CD4-positive, alpha-beta T cell treated with Interferon gamma for 1 hour (primary cell): ENCODE measurements around the gene CNOT8.
"Not testable (repeated sequence)": the region's sequence is repeated elsewhere in the genome, so short reads cannot be mapped to it uniquely, and the experiment has no call there.

Source experiments
- DNase-seq: peaks from one replicate; pipeline ENCODE4 v3.0.0-alpha.2; 2020

The CNOT8 gene

GRCh38 chr5:154858297-154858971 is at the start of gene CNOT8:
CNOT8 (plus strand) TSS chr5:154858627; CDS start chr5:154863279, 4,652 bp downstream.
- DNase-seq: peak; percentile 97

GRCh38 chr5:154811239-154811638 is 47.2 kb upstream of the CNOT8 start:
- no peak for DNase-seq

- DNase-seq: peak; percentile 64
Observed at GRCh38 chr5:154811653-154812465, 46.6 kb upstream of the CNOT8 start.

- DNase-seq: no peak
Observed at GRCh38 chr5:154813158-154813557, 45.3 kb upstream of the CNOT8 start.

- DNase-seq: peak; percentile 49
Observed at GRCh38 chr5:154813736-154814135, 44.7 kb upstream of the CNOT8 start.

DNA sequence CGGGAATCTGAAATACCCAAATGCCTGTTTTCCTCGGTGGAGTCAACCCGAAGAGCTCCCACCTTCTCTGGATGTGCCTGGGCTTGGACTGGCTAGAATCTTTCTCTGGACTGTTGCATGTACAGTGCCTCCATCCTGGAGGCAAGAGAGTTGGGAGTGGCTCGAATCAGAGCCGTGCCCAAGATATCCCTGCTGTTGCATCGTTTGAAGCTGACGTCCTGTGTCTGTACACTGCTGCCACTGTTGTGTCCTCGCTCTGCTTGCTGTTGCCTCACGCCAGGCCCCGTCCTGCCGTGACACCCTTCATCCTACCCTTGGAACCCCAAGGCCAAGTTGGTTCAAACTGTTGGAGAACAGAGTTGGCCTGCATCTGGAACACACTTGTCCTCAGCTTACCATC is 43.4 kb upstream of the CNOT8 start:
- no peak for DNase-seq

DNA sequence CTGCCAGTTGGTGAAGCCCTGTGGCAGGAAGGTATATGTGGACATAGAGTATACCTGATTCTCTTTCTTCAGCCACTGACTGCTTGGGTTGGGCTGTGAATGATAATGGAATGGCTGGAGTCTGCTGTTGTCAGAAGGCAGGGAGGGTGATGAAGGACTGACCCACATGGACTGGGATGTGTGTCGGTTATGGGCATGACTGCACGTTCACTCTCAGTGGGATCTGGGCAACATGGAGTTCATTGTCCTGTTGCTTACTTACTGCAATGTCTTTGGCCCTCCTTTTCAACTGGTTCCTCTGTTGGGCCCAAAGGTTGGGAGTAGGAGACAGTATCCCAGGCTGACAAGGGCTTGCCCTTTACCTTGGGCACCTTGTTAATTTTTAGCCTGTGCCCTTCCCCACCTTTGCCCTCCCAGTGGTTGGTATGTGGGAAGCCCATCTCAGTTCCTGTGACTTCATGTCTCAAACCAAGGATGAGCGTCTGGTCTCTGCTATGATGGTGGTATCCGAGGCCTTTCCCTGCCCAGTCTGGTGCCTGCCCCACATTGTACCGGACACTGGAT is 42.7 kb upstream of the CNOT8 start:
- no peak for DNase-seq

GRCh38 chr5:154816891-154817492 is 41.4 kb upstream of the CNOT8 start:
- no peak for DNase-seq

GRCh38 chr5:154817815-154818214 is 40.6 kb upstream of the CNOT8 start:
- DNase-seq: no peak

DNA sequence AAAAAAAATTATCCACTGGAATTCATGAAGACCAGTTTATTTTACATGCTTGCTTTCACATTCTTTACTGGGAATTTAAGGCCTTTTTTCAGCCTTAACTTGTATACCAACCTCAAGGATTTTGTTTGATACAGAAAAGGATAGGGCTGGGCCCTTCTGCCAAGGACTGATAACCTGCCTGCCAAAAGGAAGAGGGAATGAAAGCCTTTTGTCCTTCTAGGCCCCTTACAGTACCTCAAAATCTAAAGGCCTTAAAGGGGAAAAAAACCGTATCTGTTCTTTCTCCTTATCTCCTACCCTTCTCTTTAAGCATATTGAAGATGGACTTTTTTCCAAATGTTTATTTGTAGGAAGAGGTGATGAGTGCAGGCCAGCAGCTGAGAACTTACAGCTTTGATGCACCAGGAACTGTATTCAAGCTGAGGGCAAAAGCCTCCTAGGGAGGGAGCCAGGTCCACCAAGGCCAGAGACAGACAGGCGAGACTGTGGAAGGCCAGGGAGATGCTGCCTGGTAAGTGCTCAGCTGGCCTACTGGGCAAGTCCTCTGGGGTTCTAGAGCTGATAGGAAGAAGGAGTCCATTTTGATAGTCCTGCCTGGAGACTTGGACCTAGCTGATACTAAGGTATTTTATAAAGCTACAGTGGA is 39.8 kb upstream of the CNOT8 start:
- DNase-seq: no peak

DNA sequence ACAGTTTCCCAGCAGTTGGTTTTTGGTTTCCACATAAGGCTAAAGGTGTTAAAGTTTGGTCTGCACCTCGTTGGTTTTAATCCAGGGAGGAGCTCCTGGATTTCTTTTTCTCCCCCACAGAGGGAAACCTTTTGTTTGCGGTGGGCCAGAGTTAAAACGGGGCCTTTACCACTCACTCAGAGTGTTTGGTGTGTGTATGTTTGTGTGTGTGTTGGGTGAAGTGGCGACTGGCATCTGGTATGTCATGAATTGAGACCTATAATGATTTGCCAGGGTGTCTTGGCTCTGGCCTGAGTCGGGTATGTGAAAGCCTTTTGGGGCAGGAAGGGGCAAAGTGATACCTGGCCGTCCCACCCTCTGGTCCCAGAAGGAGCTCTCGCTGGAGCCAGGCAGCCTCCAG is 38.9 kb upstream of the CNOT8 start:
- no peak for DNase-seq

DNA sequence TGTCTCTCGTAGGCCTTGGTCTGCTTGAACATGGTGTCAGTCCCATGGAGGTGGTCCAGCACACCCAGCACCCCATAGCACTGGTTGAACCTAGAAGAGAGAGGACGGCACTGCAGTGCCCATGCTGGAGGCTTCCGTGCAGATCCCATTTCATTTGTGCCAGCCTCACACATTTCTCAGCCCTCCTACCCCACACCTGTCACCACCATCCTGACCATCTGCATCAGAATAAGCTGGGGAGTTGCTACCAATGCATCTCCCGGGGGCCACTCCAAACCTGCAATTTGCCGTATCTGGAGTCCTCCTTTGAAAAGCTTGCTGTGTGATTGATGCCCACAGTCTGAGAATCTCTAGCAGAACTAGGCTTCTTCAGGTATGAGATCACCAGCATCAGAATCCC is 38.0 kb upstream of the CNOT8 start:
- DNase-seq: no peak

DNA sequence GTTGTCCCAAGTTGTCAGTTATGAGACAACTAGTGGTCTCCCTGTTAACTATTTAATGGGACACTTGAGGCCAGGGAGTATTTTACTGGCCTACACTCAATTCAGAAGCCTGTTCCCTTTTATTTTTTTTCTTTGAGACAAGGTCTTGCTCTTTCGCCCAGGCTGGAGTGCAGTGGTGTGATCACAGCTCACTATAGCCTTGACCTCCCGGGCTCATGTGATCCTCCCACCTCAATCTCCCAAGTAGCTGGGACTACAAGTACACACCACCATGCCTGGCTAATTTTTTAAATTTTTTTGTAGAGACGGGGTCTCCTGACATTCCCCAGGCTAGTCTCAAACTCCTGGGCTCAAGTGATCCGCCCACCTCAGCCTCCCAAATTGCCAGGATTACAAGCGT is 35.5 kb upstream of the CNOT8 start:
- DNase-seq: not testable (repeated sequence)

DNA sequence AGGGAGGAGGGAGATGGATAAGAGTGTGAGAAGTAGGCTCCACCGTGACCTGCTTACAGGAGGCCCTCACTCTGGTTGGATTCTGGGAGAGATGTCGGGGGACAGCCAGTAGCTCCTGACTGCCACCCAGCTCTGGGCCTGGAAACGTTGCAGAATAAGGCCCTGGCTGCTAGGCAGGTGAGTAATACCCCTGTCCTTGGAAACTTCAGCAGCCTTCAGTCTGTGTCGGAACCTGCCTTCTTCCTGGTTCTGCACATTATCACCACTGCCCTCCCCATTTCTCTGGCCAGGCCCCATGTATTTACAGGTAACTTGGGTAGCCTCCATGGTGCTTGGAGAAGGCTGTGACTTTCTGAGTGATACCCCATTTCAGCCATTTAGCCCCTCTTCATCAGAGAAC is 34.8 kb upstream of the CNOT8 start:
- no peak for DNase-seq

DNA sequence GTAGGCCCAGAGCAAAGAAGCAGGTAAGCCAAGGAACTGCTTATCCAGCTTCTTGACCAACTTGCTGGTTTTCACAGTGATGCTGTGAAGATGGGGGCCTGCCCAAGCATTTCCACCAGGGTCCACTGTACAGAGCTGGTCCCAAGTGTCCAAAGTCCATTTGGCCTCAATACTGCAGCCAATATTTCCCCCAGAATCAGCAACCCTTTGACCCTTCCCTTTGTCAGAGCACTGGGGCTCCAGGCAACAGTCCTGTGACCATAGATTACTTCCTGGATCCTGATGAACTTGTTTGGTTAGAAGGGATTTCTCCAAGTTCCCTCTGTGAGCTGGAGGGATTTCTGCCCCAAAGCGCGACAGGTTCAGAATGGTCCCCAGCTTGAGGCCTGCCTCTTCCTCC is 34.4 kb upstream of the CNOT8 start:
- no peak for DNase-seq

- no peak for DNase-seq
Observed at GRCh38 chr5:154829181-154829588, 29.2 kb upstream of the CNOT8 start.

DNA sequence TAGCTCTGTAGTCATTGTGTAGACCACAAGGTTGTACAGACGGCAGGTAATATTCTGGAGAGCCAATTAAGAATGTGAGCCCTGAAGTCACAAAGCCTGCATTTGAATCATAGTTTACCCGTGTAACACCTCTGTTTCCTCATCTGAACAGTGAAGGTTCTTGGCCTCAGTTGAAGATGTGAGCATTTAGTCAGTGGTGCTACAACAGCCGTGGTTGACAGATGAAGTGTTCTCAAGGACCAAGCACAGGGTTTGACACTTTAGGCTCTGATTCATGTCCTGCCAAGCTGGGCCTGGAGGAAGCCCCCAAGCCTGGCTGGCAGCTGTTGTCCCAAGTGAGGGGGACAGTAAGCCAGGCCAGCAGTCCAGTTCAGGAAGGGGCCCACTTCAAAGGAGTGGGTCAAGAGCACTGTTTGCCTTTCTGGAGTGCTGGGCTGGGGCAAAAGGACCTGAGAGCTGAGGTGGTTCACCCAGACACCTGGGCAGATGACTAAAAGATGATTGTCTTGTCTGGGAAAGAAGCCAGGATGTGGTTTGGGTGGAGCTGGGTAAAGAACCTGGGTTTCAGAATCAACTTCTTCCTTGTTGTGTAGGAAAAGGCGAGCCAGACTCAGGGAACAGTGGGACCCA is 28.7 kb upstream of the CNOT8 start:
- no peak for DNase-seq

DNA sequence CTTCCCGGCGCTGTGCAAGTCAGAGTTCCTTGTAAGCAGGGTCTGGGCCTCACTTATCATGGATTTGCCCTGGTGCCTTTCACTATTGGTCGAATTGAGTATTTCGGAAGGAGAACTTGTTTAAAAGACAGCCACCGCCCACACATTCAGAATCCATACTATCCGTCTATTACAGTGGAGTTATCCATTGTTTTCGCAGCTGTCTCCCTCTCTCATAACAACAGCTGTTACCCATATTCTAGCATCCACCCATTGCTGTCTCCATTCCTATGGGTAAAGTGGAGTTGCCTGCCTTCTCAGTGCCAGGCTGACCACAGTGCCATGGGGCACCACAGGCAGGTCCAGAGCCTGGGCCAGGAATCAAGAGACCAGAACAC is 28.2 kb upstream of the CNOT8 start:
- no peak for DNase-seq

DNA sequence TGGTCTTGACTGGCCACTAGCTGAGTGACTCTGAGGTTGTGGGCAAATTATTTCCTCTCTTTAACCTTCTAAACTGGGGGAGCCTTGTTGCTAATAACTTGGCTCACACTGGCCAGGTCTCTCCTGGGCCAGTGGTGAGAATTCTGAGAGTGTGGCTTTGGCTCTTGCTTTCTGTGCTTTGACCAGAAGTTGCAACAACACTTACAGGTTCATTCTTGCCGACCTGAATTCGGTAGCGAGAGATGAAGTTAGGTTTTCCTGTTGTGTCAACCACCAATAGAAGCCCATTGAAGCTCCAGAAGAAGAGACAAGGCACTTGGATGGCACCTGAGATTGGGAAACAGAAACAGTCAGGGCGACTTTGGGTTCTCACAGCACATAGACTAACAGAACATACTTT is 27.8 kb upstream of the CNOT8 start:
- no peak for DNase-seq

DNA sequence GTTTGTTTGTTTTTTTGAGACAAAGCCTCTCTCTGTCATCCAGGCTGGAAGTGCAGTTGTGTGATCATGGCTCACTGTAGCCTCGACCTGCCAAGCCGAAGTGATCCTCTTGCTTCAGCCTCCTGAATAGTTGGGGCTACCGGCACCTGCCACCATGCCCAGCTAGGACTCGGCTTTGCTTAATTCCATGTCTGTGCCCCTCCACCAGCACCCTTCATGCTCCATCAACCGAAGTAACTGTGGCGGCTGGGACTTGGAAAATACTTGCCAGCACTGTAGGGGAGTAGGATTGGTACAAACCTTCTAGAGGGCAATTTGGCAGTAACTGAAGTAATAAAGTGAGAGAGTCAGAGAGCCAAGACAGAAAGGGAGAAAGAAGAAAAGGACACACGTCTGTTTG is 27.0 kb upstream of the CNOT8 start:
- no peak for DNase-seq

DNA sequence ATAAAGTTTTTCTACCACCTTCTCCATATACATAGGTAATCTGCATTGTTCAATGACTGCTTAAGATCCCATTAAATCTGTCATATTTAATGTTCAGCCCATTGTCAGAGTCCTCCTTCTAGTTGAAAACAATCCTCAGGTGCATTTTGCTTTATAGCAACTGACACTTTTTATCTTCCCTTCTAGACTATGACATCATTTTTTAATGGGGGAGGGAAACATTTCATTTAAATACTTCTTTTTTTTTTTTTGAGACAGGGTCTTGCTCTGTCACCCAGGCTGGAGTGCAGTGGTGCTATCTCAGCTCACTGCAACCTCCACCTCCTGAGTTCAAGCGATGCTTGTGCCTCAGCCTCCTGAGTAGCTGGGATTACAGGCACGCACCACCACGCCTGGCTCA is 25.6 kb upstream of the CNOT8 start:
- DNase-seq: not testable (repeated sequence)

- no peak for DNase-seq
Observed at GRCh38 chr5:154834053-154834452, 24.4 kb upstream of the CNOT8 start.

GRCh38 chr5:154835701-154836052 is 22.8 kb upstream of the CNOT8 start:
- DNase-seq: not testable (repeated sequence)
